Upper lobe of left lung (tissue), 6 donors: Measurements from ENCODE around the gene PGBD5. TPM values are rescaled to one million over a fixed set of nuclear protein-coding genes. Genes with fewer than 3 reads are reported as not detected.

Experiments
- ATAC-seq, 2 donors: fragments of 200-7000 bp; cut with Tn5 transposase; one replicate each; pipeline ENCODE4 v1.9.1; 2022; ENCODE audit warnings: mild to moderate bottlenecking in 2 of 2, moderate library complexity in 2 of 2; ENCODE audit not compliant: low FRiP score in 2 of 2
- DNase-seq, 2 donors: peaks; one replicate each; pipeline ENCODE4 v3.0.0-alpha.2; 2019 to 2020
- H3K27ac ChIP-seq, 4 donors: fragments of 200-600 bp; sonication (generic); one replicate each; pipeline ENCODE4 v1.5.1; 2016 to 2019
- H3K27me3 ChIP-seq, 4 donors: fragments of 200-600 bp; sonication (generic); one replicate each; pipeline ENCODE4 v1.5.1; 2017 to 2019
- H3K36me3 ChIP-seq, 4 donors: fragments of 200-600 bp; sonication (generic); one replicate each; pipeline ENCODE4 v1.5.1; 2016 to 2019
- H3K4me1 ChIP-seq, 4 donors: fragments of 200-600 bp; sonication (generic); one replicate each; pipeline ENCODE4 v1.5.1; 2018 to 2019
- H3K4me3 ChIP-seq, 4 donors: fragments of 200-600 bp; sonication (generic); one replicate each; pipeline ENCODE4 v1.5.1; 2017 to 2019; ENCODE audit warnings: mild to moderate bottlenecking in 2 of 4, moderate library complexity in 1 of 4
- H3K9me3 ChIP-seq, 4 donors: fragments of 200-600 bp; sonication (generic); one replicate each; pipeline ENCODE4 v1.5.1; 2018 to 2019
- CTCF ChIP-seq, 6 experiments: fragments of 450-650 bp in 4 of 6; fragments of 200-600 bp in 2 of 6; sonication (generic) in 2 of 6; IDR thresholded peaks; one replicate each; pipeline ENCODE4 v1.5.1; 2016 to 2019; ENCODE audit warnings: antibody characterized with exemption in 6 of 6
- EP300 ChIP-seq, 4 donors: sonication (generic); formaldehyde crosslinking; IDR thresholded peaks; one replicate each; pipeline ENCODE4 v1.5.1; 2017; ENCODE audit warnings: antibody characterized with exemption in 4 of 4, control low read depth in 2 of 4
- POLR2A ChIP-seq, 4 donors: fragments of 450-650 bp; IDR thresholded peaks; one replicate each; pipeline ENCODE4 v1.5.1; 2016 to 2017; ENCODE audit warnings: antibody characterized with exemption in 4 of 4, mild to moderate bottlenecking in 2 of 4
- POLR2AphosphoS5 ChIP-seq, 2 donors: sonication (generic); formaldehyde crosslinking; IDR thresholded peaks; one replicate each; pipeline ENCODE4 v1.5.1; 2017; ENCODE audit warnings: antibody characterized with exemption in 2 of 2
- WGBS, 2 donors: methylation state at CpG; one replicate each; pipeline ENCODE4 v1.1.5; 2017 to 2018; 5-methylcytosine and 5-hydroxymethylcytosine counted together
- total RNA-seq, 6 donors: library from RNA; depleted of rRNA in 4 of 6; stranded (reverse); fragments of >200 nt in 4 of 6; gene quantifications; one replicate each; pipeline versions ENCODE4 v1.1.0 to v1.2.1, GENCODE V29; 2016 to 2021
- donor health status: DM: no; HTN: no; CAD: no; lungs with moderate emphysema.
- donor health status: DM: no; HTN: yes; CAD: no; lungs with severe emphysema.

PGBD5 gene
- total RNA-seq, 6 donors from 2014 or later: 0.78 to 5.0 (median 3.9) TPM

GRCh38 chr1:230415405-230416132 is 10.6 kb downstream of the PGBD5 start:
- no peaks in the 10 kb centered on the region for H3K36me3 ChIP-seq
- H3K4me1 ChIP-seq: no peaks in the 10 kb centered on the region
- no peak overlapping the region for H3K27ac ChIP-seq
- H3K27me3 ChIP-seq: no peaks in the 10 kb centered on the region
- no peak for ATAC-seq
- H3K9me3 ChIP-seq: no peaks in the 10 kb centered on the region
- TF ChIP-seq POLR2A (IDR thresholded peaks at IDR 0.05) (no peak), CTCF (IDR thresholded peaks at IDR 0.05) (no peak), EP300 (IDR thresholded peaks at IDR 0.05) (no peak), POLR2AphosphoS5 (IDR thresholded peaks at IDR 0.05) (no peak)
- H3K4me3 ChIP-seq: no peak overlapping the region
- WGBS, 2 donors: 81% methylated on average over 2 of the region's 2 CpGs; no CpG with 5 or more reads in 1 of the 2 donors
- no peak for DNase-seq

- DNase-seq (no peak), ATAC-seq (no peak)
- WGBS, 2 donors: 74 to 83% methylated on average over 4 of the region's 4 CpGs
- no peaks in the 10 kb centered on the region for H3K36me3 ChIP-seq
- no peaks in the 10 kb centered on the region for H3K4me1 ChIP-seq
- H3K4me3 ChIP-seq: no peak overlapping the region
- H3K9me3 ChIP-seq: no peaks in the 10 kb centered on the region
- no peak overlapping the region for H3K27ac ChIP-seq
- no peak for TF ChIP-seq POLR2AphosphoS5 (IDR thresholded peaks at IDR 0.05)
- TF ChIP-seq POLR2A (IDR thresholded peaks at IDR 0.05): no peak
- TF ChIP-seq CTCF (IDR thresholded peaks at IDR 0.05): no peak
- no peak for TF ChIP-seq EP300 (IDR thresholded peaks at IDR 0.05)
- no peaks in the 10 kb centered on the region for H3K27me3 ChIP-seq
These were observed 11.4 kb downstream of the PGBD5 start for GRCh38 chr1:230414694-230415093.

GRCh38 chr1:230414102-230414501 is 12.0 kb downstream of the PGBD5 start:
- Histone ChIP-seq H3K9me3 (no peaks in the 10 kb centered on the region), H3K4me3 (no peak overlapping the region), H3K27me3 (no peaks in the 10 kb centered on the region), H3K4me1 (no peaks in the 10 kb centered on the region), H3K27ac (no peak overlapping the region), H3K36me3 (no peaks in the 10 kb centered on the region)
- no peak for TF ChIP-seq POLR2AphosphoS5 (IDR thresholded peaks at IDR 0.05)
- TF ChIP-seq POLR2A (IDR thresholded peaks at IDR 0.05): no peak
- no peak for TF ChIP-seq EP300 (IDR thresholded peaks at IDR 0.05)
- no peak for TF ChIP-seq CTCF (IDR thresholded peaks at IDR 0.05)
- WGBS, 2 donors: 95 to 96% methylated on average over 4 of the region's 4 CpGs
- no peak for DNase-seq
- no peak for ATAC-seq

- no peak for TF ChIP-seq POLR2AphosphoS5 (IDR thresholded peaks at IDR 0.05)
- TF ChIP-seq CTCF (IDR thresholded peaks at IDR 0.05): no peak
- 88 to 90% methylated on average over 6 of the region's 6 CpGs for WGBS, 2 donors
- no peak overlapping the region for H3K27ac ChIP-seq
- no peaks in the 10 kb centered on the region for H3K27me3 ChIP-seq
- ATAC-seq: no peak
- no peak for DNase-seq
- H3K9me3 ChIP-seq: no peaks in the 10 kb centered on the region
- no peaks in the 10 kb centered on the region for H3K4me1 ChIP-seq
- no peaks in the 10 kb centered on the region for H3K36me3 ChIP-seq
- no peak overlapping the region for H3K4me3 ChIP-seq
These were observed 13.1 kb downstream of the PGBD5 start for GRCh38 chr1:230413061-230413460.

GRCh38 chr1:230408971-230409370 is 17.2 kb downstream of the PGBD5 start:
- TF ChIP-seq CTCF (IDR thresholded peaks at IDR 0.05) (no peak), POLR2AphosphoS5 (IDR thresholded peaks at IDR 0.05) (no peak), EP300 (IDR thresholded peaks at IDR 0.05) (no peak), POLR2A (IDR thresholded peaks at IDR 0.05) (no peak)
- Histone ChIP-seq H3K27ac (no peak overlapping the region), H3K36me3 (no peaks in the 10 kb centered on the region), H3K9me3 (no peaks in the 10 kb centered on the region), H3K4me3 (no peak overlapping the region), H3K4me1 (no peaks in the 10 kb centered on the region), H3K27me3 (no peaks in the 10 kb centered on the region)
- 72 to 82% methylated on average over 2 of the region's 2 CpGs for WGBS, 2 donors
- ATAC-seq (no peak), DNase-seq (no peak)
